HG03521 (cell line): ENCODE measurements around the gene EHD4.

Source experiments
- ATAC-seq: cut with Tn5 transposase; IDR thresholded peaks from one replicate; pipeline ENCODE4 v1.9.1; 2021; ENCODE audit warnings: mild to moderate bottlenecking, moderate library complexity; ENCODE audit not compliant: unreplicated experiment

EHD4 gene

DNA sequence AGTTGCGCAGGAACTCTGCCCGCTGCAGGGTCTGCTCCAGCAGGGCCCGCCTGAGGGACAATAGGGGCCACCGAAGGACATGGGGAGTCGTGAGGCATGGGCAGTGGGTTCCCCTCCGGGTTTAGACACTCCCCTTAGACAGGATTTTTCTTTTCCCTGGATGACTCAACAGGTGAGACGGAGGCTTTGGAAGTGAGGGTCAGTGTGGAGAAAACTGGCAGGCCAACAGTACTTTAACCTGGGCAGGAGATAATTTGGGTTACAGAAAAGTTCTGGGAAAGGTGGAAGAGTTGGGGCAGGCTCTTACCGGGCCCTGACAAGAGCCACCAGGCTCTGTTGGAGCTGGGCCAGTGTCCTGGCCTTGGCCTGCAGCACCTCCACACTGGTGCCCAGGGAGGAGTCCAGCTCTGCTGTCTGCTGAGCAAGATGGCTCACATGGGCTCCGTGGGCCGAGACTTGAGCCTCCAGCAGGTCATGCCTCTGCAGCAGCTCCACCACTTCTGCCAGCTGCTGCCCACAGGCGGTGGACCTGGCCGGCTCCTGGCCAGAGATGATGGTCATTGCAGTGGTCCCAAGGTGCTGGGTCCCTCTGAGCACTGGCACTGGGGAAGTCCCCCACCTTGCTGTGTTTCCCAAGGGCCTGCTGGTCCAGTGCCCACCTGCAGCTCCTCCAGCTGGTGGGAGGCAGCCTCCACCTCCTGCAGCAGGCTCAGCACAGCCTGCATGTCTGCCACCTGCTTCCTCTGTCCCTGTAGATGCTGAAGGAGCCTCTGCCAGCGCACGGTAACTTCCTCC is 89.5 kb downstream of the EHD4 start:
- no peak for ATAC-seq

DNA sequence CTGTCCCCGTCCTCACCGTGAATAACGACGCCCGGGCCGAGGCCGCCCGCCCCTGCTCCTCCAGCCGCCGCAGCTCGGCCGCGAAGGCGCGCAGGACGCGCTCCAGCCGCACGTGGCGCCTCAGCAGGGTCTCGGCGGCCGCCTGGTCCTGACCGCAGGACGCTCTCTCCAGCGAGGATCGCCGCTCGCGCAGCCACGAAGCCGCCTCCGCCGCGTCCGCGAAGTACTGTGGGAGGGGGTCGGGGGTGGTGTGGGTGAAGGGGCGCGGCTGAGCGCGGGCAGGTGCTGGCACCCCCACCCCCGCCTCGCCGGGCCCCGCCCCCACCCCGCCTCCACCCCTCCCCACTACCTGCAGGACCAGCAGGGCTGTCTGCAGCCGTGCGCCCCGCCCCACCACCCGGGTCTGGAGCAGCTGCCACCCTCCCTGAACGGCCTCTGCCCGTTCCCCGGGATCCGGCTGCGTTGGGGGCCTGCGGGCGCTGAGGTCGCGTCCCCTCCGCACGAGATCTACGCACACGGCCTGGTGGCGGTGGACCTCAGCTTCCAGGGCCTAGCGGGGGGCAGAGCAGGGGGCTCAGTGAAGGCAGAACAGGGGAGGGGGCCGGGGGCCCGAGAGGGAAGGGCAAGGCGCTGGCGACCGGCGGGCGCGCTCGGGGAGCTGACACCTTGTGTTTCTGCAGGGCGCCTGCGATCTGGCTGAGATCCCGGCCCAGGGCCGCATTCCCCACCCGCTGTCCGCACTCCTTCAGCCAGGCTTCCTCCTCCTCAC is 90.3 kb downstream of the EHD4 start:
- ATAC-seq, result no peak

DNA sequence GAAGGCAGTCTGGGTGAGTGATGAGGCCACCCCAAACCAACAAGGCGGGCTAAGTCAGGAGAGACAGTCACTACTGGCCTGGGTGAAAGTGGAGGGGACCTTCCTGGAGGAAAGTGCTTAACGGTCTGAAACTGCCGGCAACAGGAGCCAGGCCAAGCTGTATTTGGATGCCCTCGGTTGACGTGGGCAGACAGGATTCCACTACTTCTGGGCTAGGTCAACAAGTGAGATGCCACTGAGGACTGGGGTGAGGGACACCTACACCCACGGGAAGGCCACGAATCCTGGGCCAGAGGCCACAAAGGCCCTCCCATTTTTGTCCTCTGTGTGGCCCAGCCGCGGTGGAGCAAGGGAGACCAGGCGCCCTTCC is 90.8 kb downstream of the EHD4 start:
- ATAC-seq, result no peak

DNA sequence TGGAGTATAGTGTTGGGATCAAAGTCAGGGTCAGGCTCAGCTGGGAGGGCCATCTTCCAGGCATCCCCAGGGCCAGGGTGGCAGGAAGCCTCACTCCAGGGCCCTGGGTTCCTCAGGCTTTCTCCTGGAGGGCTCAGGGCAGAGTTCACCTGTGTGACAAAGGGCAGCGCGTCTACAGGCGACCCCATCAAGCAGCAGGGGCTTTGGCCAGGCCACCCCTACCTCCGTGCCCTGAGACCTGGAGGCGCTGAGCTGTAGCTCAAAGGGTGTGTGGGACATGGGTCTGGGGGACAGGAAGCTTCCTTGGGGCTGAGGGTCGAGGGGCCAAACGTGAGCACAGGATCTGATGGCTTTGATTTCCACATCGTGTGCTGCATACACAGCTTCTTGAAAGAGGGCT is 91.3 kb downstream of the EHD4 start:
- no peak for ATAC-seq

DNA sequence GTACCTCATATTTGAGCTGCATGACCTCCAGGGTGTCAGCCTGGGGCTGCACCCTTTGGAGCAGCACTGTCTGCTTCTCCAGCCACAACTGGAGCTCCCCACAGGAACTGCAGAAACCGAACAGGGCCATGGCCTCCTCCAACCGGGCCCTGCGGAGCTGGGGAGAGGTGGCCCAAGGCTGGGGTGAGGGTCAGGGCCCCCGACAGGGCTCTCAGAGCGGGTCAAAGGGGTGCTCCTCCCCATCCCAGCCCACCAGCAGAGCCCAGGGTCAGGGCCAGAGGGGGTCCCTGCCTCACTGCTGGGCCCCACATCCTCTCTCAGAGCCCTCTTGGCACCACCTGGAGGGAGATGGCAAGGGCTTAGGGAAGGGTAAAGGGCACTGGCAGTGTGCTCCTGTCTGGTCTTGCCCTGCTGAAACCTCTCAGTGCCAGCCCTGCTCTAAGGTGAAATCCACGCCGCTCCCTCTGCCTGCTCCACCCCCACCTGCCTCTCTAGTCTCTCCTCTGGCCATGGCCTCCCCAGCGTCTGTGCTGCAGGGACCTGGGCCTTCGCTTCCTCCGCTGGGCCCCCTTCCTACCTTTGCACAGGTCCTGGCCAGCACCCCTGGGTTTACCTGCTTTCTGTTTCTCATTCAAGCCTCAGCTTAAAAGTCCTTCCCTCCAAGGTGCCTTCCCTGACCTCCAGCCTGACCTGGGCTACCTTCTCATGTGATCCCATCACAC is 92.0 kb downstream of the EHD4 start:
- no peak for ATAC-seq

DNA sequence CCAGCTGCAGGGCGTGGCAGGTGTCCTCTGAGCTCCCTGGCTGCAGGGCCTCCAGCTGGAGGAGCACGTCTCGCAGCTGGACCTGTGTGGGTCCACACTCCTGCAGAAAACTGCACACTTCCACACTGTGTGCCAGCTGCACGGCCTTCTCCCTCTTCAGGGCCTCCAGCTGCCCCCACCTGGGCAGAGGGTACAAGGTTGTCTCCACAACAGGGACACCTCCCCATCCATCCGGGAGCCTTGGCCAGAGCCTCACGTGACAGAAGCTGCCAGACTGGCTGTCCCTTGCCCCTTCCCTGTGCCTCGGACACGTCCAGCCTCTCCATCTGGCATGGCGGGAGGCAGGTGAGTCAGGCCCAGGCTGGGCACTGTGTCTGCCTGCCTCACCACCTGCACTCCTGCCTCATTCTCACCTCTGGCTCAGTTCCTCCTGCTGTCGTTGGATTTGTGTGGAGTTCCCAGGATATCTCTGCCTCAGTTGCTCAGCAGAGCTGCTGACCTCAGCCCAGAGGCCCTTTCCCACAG is 93.0 kb downstream of the EHD4 start:
- ATAC-seq, result no peak

DNA sequence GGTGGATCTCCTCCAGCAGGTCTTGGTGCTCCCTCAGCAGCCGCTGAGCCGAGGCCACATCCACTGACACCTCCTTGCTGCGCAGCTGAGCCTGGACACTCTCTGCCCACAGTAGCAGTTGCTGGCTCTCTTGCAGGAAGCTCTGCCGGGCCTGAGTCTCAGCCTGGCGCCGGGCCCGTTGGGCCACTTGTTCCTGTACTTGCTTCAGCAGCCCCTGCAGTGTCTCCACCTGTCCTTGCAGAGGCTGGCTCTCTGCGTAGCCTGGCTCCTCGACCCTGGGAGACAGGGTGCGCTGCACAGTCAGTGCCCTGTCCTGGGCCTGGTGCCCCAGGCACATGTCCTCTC is 94.0 kb downstream of the EHD4 start:
- ATAC-seq, result no peak

DNA sequence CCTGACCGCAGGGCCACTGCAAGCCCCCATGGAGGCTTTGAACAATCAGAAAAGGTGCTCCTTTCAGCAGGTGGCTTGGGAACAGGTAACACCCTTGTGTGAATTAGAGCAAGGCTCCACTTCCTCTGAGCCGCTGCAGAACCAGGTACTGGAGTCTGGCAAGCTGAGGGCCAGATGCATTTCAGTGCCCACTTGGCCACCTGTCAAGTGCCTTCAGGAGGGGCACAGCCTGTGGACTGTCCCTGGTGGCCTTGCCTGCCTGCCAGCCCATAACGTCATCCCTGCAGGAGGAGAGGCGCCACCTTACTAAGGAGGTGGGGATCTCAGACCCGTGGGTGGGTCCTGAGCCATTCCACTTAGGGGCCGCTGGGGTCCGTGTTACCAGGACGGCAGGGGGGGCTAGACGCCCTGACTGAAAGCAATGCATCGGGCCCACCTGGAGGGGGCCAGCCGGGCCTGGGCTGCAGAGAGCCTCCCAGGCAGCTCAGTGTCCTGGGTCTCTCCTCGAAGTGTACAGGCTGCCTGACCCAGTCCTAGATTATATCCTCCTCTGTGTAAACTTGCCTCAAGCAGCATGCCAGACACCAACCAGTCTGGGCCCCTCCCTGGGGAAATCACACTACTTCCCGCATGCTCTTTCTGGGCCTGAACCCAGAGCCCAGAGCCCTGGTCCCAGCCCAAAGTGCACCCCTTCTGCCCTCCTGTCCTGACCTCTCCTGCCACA is 94.6 kb downstream of the EHD4 start:
- ATAC-seq, result no peak

DNA sequence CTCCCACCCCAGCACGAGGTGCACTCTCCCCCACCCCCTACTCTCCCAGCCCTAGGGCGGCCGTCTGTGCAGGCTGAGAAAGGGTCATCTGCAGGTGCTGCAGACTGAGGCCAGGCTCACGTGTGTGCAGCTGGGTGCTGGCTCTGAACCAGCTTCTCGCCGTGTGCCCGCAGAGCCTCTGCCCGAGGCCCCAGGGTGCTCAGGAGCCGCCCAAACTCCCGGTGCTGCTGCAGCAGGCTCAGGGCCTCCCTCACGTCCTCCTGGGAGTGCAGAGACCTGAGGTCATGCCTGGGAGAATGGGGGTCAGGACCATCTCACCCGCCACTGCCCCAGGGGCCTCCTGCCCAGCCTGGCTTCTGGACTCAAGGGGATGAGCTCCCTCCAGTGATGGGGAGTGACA is 95.7 kb downstream of the EHD4 start:
- ATAC-seq, result no peak

DNA sequence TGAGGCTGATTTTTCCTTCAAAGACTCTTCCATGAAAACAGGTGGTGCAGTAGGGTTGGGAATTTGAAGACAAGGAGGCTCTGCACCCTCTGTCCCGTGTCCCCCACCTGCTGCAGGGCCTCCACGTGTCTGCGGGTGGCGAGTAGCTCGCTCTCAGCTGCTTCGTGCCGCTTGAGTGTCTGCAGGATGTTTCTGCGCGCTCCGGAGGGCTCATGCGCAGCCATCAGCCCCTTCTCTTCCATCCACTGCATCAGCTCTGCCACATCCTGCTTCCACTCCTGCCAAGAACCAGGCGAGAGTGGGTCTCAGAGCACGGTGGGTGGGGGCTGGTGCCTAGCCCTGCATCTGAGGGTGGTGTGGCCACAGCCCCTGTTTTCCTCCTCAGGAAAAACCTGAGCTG is 96.3 kb downstream of the EHD4 start:
- ATAC-seq, result no peak

DNA sequence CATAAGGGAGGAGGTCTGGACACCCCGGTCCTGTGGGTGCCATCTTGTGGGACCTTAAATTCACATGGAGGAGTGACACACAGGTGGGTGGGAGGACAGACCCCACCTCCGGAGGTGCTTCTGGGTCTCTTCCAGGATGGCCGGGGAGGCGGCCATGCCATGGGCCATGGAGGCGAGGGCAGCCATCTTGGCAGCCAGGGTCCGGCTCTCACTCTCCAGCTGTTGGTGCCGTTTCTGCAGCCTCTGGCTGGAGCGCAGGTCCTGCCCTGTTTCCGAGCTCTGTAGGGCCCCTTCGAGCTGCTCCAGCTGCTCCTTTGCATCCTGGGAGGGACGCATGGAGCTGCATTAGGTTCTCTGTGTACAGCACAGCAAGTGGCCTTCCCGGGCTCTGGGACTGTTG is 97.6 kb downstream of the EHD4 start:
- ATAC-seq, result no peak

DNA sequence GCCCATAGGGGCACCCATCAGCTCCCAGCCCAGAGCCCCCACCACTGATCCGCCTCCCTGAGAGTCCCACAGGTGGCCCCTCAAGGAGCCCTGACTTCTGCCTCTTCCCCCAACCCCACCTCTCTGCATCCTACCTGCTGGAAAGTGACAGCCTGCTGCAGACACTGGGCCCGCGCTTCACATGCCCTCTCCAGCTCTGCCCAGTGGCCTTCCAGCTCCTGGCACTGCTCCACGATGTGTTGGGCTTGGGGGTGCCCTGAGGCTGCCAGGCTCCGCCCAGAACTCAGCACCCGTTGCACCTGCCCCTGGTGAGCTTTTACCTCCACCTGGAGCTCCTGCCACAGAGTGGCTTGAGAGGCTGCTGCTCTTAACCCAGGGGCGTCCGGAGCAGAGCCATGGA is 98.6 kb downstream of the EHD4 start:
- ATAC-seq, result no peak

DNA sequence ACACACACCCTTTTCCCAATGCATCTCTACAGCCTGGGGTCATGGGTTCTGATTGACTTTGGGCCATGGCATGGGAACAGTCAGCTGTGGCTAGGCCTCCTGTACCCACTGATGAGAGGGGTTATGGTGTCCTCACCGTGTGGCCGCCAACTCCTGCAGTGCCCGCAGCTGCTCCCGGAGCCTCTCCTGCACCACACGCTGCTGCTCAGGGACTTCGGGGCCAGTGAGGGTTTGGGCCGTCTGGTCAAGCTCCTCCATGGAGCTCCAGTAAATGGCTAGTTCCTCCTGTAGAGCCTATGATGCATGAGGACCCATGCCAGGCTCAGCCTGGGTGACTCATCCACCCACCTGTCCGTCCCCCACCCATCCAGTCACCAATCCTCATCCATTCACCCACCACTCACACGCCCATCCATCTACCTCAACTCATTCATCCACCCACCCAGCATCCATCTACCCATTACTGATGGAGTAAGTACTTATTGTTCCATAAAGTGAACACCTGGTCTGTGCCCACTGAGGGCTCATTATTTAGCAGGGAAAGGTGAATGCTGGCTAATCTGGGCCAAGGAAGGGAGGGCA is 100.1 kb downstream of the EHD4 start:
- ATAC-seq, result no peak

DNA sequence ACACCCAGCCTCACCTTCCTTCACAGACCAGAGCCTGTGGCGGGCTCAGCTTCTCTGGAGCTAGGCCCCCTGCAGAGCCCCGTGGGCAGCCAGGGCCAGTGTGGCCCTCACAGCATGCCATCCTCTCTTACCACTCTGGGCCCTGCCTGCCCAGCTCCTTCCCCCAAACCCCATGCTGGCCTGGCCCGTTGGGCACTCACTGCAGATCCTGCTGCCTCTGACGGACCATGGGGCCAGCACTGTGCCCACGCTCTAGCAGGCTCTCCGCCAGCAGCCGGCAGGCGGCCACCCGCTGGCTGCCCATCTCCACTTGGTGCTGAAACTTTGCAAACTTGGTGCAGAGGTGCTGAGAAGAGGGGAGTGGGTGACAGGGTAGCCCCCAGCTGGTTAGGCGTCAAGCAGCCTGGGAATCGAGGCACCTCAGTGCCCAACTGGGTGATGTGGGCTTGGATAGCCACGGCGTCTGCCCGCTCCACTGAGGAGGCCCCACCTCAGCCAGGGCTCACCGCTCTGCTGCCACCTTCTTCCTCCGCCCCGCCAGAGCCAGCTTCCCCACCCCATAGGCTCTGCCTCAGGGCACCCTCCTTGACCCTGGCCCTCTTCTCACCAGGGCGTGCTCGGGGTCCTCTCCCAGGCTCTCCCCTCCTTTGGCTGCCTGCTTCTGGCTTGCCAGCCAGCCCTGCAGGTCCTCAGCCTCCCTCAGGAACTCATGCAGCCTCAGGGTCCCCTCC is 101.0 kb downstream of the EHD4 start:
- ATAC-seq, result no peak

DNA sequence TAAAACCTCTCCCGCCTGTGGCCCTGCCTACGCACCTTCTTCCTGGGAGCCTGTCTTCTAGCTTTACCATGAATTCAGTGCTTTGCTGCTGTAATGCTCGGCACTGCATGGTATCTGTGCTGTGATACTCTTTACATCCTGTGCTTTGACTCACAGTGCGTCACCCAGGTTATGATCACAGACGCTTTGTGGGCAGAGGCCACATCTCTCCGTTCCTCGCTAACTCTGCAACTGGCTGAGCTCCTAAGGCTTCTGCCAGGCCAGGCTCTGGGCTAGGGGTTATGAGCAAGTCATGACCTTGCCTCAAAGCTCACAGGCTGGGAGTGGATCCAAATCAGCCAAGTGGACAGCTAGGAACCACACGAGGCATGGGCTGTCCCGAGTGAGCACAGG is 101.7 kb downstream of the EHD4 start:
- no peak for ATAC-seq

DNA sequence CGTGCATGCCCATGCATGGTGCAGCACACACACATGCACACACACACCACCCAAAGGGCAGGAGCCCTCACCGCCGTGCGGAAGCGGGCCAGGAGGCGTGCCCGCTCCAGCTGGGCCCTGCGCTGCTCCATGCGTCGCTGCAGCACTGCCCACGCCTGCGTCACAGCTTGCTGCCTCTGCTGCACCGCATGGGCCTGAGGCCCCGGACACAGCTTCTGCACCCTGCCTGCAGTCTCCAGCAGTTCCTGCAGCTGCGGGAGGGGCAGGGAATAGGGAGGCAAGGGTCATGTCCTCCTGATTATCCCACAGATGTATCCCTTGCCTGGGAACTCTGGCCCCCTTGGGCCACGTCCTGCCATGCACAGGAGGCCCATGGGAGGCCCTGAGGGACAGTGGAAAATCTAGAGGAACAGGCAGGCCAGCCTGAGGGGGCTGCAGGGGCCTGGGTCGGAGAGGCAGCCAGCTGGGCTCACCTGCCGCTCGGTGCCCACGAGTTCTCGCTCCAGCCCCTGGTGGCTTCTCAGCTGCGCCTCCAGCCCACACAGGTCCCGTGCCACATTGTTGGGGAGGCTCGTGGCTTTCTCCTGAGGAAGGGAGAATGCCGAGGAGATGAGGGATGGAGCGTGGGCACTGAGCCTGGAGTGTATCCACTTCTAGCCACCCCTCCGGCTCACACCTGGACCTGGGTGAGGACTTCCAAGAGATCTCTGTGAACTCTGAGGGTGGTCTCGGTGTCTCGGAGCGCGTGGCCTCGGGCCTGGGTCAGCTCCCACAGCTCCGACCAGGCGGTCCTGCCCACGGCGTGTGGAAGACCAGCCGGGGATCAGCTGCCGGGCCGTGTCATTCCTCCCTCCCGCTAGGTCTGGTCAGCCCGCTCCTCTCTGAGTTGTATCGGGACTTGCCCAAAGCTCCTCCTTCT is 102.3 kb downstream of the EHD4 start:
- no peak for ATAC-seq

DNA sequence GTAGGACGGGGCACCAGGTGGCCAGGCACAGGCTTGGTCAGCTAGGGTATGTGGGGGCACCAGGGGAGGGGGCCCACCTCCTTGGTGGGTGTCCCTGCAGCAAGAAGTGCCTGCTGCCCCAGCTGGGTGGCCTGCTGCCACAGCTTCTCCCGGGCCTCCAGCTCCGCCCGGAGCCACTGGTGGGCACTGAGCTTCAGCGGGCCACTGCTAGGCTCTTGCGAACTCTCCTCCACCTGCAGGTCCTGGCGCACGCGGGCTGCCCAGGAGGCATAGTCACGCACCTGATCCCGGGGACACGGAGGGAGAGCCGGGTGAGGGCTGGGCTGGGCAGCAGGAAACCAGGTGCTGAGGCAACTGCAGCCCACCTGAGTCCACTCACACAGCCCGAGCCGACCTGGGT is 104.0 kb downstream of the EHD4 start:
- ATAC-seq, result no peak

DNA sequence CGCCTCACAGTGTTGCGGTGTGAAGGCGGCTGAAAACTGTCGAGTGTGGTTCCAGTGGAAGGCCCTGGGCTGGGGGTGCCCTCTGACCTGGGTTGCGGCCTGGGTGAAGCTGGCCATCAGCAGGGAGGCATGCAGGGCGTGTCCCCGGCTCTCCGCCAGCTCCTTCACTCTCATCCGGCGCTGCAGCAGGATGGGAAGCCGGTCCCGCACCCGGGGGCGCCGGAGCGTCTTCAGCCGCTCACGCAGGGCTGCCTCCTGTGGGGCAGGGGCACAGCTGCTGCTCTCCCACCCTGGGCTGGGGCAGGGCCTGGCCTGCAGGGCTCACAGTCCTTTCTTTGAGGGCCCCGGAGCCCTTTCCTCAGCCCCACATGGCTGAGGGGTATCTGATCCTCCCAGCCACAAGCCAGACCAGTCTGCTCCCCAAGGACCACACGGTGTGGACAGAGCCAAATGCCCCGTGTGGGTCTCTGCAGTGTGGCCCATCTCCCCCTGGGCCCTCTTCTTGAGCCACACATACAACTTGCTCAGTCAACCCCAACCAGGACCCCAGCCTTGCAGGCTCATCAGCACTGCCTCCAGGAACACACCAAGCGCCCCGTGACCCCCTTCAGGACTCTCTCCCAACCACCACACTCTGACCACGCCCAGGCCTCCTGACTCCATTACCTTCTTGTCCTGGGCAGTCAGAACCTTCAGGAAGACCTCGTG is 105.3 kb downstream of the EHD4 start:
- no peak for ATAC-seq
